ELR (cell line): ENCODE measurements around the gene UBE2R2.
A peak's percentile ranks its signal among the peaks of the same experiment; 100 is the strongest.
"Not testable (repeated sequence)": the region's sequence is repeated elsewhere in the genome, so short reads cannot be mapped to it uniquely, and the experiment has no call there.

Source experiments
- DNase-seq: peaks from one replicate; pipeline ENCODE4 v3.0.0-alpha.2; 2015; ENCODE audit warnings: low read depth

The UBE2R2 gene

DNA sequence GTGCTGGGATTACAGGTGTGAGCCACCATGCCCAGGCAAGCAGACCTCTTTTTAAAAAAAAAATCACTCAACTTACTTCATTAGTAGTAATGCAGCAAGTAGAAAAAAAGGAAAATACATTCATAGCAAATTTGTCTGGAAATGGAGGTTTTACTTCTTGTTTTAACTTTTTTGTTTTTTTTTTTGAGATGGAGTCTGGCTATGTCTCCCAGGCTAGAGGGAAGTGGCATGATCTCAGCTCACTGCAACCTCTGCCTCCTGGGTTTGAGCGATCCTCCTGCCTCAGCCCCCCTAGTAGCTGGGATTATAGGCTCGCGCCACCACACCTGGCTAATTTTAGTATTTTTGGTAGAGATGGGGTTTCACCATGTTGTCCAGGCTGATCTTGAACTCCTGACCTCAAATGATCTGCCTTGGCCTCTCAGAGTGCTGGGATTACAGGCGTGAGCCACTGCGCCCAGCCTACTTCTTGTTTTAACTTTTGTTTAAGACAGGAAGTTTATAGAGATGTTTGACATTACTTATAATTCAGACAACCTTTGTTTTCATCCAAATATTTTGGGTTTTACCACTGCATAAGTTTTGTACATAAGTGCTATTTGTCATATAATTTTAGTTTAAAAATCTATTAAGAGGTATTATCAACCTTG, 26.5 kb downstream of the UBE2R2 start:
- no peak for DNase-seq

GRCh38 chr9:33846231-33846630, 29.3 kb downstream of the UBE2R2 start:
- no peak for DNase-seq

- DNase-seq, result not testable (repeated sequence)
Observed at GRCh38 chr9:33847894-33848205, 30.9 kb downstream of the UBE2R2 start.

GRCh38 chr9:33850267-33850629, 33.3 kb downstream of the UBE2R2 start:
- no peak for DNase-seq

DNA sequence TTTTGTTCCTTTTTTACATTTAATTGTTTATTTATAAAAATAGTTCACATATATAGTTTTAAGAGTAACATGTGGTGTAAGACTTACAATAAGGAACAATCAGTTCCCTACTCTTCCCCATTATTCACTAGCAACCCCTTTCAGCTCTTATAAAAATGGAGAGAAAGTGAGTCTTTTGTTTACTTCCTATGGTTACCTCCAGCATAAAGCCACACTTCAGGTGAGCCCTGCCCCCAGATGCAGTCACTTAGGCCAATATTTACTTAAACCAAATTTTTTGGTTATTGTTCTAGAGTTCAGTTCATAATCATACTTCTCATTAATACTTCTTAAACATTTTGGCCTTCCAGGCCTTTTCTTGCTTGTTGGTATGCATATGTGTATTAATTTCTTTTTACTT, 33.7 kb downstream of the UBE2R2 start:
- no peak for DNase-seq

- DNase-seq, result peak; percentile 20
Observed at GRCh38 chr9:33851301-33851700, 34.3 kb downstream of the UBE2R2 start.

DNA sequence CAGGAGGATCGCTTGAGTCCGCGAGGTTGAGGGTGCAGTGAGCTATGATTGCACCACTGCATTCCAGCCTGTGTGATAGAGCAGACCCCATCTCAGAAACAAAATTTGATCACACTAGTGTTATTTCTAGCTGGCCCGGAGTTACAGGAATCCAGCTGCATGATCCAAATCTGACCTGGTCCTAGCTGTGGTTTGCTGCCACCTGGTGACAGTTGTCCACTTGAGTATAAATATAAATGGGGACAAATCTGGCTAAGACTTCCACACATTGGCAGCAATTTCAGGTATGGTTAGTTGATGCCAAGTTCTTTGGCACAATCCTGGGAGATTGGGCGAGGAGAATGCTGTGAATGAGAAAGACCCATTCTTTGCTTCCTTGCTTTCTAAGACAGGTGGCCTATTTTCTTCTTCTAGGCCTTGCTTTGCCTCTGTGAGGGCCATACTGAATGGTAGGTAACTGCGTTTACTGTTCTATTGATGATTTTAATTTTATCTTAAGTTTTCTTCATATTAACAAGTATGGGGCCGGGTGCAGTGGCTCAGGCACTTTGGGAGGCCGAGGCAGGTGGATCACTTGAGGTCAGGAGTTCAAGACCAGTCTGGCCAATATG, 35.4 kb downstream of the UBE2R2 start:
- peak; percentile 65 for DNase-seq

DNA sequence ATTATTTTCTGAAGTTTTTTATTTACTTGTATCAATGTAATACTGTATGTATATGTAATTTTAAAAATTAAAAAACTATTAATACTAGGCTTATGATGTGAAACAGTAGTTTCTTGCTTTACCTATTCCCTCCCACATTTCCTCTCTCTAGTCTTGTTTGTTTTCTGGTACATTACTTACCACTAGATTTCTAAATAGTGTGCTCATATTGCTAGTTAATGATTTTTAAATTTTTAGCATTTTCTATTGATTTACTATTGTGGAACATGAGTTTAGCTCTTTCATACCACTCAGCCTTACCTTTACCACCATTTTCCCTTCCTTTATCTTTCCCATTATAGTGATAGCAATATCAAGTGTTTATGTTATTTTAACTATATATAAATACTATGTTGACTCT, 39.3 kb downstream of the UBE2R2 start:
- no peak for DNase-seq

DNA sequence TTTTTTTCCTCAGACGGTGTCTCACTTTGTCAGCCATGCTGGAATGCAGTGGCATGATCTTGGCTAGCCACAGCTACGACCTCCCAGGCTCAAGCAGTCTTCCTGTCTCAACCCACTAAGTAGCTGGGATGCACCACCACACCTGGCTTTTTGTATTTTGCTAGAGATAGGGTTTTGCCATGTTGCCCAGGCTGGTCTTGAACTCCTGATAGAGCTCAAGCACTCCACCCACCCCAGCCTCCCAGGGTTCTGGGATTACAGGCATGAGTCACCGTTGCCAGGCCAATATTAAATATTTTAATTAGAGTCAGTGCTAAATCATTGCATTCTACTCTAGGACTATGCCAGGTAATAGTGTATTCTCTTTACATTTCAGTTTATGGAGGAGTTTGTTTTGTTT, 41.5 kb downstream of the UBE2R2 start:
- peak; percentile 48 for DNase-seq

DNA sequence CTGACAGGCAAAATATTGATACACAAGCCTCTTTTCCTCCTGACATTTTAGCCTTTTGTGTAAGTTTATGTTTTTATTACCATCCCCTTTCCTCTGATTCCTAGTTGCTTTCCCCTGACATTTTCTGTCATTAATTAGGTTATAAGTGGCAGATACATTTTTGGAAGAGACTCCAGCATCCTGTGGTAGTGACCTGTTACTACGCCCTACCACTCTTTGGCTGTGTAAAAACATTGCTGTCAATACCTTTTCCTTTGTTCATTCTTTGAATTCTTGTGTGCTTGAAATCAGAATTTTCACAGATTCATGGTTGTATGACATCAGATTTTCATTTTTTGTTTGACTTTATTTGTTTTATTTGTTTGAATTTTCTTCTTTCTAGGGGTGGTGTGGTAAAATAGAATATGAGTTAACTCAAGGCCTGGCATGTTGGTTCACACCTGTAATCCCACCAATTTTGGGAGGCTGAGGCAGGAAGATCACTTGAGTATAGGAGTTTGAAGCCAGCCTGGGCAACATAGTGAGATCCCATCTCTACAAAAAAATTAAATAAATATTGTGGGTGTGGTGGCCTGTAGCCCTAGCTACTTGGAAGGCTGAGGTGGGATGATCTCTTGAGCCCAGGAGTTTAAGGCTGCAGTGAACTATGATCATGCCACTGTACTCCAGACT, 43.4 kb downstream of the UBE2R2 start:
- DNase-seq, result peak; percentile 20

GRCh38 chr9:33861917-33862453, 45.0 kb downstream of the UBE2R2 start:
- no peak for DNase-seq

- DNase-seq, result not testable (repeated sequence)
Observed at GRCh38 chr9:33863027-33863426, 46.1 kb downstream of the UBE2R2 start.

DNA sequence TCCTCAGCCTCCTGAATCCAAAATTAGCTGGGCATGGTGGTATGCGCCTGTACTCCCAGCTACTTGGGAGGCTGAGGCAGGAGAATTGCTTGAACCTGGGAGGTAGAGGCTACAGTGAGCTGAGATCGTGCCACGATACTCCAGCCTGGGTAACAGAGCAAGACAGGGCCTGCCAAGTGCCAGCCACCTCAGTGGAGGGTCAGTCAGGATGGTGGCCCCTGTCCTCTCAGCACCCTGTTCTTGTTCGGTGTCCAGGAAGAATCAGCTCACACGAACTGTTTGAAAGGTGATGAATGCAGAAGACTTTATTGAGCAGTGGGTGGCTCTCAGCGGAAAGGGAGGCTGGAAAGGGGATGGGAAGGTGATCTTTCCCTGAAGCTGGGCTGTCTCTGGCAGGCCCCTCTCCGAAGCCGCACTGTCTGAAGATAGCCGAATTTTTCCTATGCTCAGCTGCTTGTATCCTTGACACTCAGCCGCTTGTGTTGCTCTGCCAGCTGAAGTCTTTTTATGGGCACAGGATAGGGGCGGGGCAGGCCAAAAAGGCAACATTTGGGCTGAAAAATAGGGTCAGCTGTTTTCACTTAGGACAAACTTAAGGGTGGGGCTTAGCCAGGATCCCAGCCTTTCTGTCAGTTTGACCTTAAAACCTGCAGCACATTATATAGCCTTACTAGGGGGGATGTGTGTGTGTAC, 50.9 kb downstream of the UBE2R2 start:
- no peak for DNase-seq

DNA sequence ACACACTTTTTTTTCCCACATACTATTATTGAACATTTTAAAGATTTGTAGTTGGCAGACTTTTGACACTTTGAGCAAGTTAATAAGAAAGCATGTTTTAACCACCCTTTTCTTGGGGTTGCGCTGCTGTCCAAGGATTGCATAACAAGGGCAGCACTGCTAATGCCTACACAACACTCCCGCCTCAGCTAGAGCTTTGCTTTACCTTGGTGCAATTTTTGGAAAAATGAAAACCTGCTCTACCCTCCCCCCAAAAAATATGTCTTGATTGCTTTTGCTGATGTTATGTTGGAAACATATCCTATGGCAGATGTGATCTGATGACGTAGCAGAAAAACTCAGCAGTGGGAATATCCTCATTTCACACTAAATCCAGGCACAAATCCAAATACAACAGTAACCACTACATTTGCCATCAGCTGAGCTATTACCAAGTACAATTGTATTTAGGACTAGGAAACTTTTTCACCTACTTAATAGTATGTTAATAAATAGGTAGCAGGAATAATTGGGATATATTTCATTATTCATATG, 51.5 kb downstream of the UBE2R2 start:
- no peak for DNase-seq

GRCh38 chr9:33869243-33869642, 52.3 kb downstream of the UBE2R2 start:
- DNase-seq, result not testable (repeated sequence)

DNA sequence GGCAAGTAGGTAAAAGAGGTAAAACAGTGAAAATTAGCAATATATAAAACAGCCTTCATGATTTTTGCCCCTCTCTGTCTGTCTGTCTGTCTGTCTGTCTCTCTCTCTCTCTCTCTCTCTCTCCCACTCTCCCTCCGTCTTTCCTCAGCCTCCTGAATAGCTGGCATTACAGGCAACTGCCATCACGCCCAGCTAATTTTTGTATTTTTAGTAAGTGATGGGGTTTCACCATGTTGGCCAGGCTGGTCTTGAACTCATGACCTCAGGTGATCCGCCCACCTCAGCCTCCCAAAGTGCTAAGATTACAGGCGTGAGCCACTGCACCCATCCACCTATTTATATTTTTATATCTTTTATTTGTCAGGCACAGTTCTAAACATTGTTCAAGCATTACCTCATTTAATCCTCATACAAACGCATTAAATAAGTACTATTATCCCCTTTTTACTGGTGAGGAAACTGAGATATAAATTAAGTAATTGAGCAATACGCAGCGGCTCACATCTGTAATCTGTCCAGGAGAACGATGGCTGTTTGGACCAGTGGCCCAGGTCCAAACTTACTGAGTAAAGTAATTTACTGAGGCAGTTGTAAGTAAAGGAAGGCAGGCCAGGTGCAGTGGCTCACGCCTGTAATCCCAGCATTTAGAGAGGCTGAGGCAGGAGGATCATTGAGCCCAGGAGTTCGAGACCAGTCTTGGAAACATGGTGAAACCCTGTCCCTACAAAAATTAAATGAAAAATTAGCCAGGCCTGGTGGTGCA, 60.9 kb downstream of the UBE2R2 start:
- no peak for DNase-seq

DNA sequence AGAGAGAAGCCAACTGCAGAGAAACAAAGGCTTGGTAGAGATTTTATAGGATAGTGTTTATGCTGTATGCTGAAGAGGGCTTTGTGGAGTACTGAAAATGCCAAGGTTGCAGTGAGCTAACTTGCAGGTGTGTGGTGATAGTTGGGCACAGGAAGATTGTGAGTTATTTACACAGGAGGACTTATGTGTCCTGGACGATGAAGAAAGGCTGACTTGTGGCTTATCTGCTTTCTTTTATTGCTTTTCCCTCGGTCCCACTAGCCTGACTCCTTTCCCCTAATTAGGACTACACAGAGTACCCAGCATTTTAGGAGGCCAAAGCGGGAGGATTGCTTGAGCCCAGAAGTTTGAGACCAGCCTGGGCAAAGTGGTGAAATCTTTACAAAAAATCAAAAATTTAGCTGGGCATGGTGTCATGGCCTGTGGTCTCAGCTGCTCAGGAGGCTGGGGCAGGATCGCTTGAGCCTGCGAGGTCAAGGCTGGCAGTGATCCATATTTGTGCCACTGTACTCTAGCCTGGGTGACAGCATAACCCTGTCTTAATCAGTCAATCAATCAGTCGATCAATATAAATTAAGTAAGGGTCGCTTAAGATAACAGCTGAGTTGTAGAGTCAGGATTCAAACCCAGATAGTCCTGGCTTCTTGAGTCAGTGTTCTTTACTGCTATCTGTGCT, 61.9 kb downstream of the UBE2R2 start:
- DNase-seq, result no peak

DNA sequence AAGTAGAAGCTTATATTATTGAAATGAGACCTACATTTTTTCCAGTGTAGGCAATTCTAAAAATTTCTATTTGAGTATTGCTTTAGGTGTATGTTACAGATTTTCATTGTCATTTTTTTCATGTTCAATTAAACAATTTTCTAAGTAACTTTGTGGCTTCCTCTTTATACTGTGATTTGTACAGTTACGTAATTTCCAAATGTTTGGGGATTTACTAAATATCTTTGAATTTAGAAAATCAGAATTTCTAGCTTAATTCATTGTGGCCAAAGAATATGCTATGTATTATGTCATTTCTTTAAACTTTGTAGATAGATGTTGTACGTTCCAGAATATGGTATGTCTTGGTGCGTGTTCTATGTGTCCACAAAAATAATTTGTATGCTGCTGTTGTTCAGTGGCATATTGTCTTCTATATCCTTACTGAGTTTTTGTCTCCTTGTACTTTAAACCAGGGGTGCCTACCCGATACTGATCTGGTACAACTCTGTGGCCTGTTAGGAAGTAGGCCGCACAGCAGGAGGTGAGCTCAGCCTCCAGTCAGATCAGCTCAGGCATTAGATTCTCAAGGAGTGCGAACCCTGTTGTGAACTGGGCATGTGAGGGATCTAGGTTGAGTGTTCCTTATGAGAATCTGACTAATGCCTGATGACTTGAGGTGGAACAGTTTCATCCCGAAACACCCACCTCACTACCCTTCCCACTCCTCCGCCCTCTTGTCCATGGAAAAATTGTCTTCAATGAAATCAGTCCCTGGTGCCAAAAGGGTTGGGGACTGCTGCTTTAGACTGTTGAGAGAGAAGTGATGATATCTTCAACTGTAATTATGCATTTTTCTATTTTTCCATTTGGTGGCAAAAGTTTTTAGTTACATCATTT, 63.5 kb downstream of the UBE2R2 start:
- no peak for DNase-seq

GRCh38 chr9:33881635-33882034, 64.7 kb downstream of the UBE2R2 start:
- DNase-seq, result peak; percentile 38
